Non-pigmented ciliary epithelial cell (primary cell): Measurements from ENCODE around the gene C2CD2.
"Not testable (repeated sequence)": the region's sequence is repeated elsewhere in the genome, so short reads cannot be mapped to it uniquely, and the experiment has no call there.

Experiments used
- DNase-seq: peaks from one replicate; pipeline ENCODE4 v3.0.0-alpha.2; 2010; ENCODE audit warnings: low read depth

Gene C2CD2

GRCh38 chr21:41953831-41954653, at the start of gene C2CD2:
TSS of gene C2CD2 (minus strand) at chr21:41954018. CDS start at chr21:41953648, 370 bp downstream.
- no peak for DNase-seq

GRCh38 chr21:42003051-42003461, 49.2 kb upstream of the C2CD2 start:
- DNase-seq: no peak

- peak; percentile 89 for DNase-seq
These were observed 48.7 kb upstream of the C2CD2 start for GRCh38 chr21:42002421-42002958.

DNA sequence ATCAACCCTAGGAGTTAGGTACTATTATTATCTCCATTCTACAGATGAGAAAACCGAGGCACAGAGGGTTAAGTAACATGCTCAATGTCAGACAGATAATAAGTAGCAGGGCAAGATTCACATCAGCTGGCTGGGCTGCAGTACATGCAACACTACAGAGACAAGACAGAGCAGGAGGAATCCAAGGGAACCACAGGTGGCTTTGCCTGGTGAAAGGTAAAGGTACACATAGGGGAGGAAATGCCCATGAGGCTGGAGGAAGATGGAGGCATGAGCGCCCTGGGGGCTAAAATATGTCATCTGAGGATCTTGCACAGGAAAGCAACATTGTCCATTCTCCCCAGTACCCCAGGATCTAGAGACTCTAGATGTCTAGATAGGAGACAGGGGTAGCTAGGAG, 48.0 kb upstream of the C2CD2 start:
- no peak for DNase-seq

- no peak for DNase-seq
These were observed 47.1 kb upstream of the C2CD2 start for GRCh38 chr21:42000908-42001307.

DNA sequence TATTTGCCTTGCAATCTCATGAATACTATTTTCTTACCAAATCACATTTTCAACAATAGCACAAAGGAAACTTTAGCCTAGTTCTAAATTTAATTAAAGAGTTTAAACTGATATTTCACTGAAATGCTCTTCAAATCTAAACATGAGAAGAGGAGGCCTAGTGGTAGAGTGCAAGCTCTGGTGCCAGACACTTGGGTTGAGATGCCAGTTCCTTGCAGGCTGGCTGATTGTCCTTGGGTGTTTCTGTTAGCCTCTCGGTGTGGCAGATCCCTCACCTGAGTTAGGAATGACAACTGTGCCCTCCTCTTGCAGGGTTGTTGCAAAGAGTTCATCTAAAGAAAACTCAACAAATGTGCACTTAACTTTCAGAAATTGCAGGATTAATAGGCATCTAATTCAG, 43.8 kb upstream of the C2CD2 start:
- no peak for DNase-seq

DNA sequence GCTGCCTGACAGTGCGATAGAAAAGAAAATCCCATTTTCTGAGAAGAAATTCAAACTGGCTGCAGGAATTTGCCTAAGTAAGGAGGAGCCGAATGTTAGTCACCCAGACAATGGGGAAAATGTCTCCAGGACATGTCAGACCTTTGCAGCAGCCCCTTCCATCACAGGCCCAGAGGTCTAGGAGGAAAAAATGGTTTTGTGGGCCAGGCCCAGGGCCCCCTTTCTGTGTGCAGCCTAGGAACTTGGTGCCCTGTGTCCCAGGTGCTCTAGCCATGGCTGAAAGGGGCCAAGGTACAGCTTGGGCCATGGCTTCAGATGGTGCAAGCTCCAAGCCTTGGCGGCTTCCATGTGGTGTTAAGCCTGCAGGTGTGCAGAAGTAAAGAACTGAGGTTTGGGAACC, 41.8 kb upstream of the C2CD2 start:
- no peak for DNase-seq

DNA sequence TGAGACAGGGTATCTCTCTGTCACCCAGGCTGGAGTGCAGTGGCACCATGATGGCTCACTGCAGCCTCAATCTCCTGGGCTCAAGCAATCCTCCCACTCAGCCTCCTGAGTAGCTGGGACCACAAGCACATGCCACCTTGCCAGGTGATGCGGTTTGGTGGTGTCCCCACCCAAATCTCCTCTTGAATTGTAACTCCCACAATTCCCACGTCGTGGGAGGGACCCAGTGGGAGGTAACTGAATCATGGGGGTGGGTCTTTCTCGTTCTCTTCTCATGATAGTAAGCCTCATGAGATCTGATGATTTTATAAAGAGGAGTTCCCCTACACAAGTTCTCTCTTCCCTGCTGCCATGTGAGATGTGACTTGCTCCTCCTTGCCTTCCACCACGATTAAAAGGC, 40.8 kb upstream of the C2CD2 start:
- not testable (repeated sequence) for DNase-seq

DNA sequence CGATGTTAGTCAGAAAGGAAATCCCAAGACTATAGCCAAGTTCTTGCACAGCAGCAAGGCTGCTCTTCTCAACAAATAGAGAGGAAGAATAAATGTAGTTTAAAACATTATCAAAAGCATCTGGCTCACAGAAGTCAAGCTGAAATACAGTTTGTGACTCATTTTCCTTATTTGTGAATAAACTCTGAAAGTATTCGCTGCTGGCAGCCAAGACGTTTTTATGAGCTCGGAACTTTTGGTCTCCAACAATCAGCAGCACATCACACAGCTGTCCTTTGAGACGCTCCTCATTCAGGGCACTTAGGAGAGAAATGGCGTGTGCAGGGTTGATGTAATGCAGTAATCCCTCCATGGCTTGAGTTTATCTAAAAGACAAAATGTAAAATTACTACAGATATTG, 39.9 kb upstream of the C2CD2 start:
- peak; percentile 32 for DNase-seq

DNA sequence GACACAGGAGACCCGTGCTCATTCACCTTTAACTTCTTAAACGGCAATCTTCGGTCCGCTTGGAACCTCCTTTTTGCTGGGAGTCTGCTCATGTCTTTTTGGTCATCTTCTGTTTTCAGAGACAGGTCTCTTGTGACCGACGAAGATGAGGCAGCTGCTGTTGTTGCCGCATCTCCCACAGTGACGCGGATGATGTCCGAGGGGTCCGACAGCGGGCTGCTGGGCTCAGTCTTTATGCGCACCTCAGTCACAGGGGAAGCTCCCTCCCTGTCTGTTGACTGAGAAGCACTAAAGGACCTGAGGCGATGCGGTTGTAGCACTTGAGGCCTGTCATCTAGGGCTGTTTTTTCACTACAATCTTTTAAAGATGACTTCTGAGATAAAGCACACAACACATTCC, 38.8 kb upstream of the C2CD2 start:
- no peak for DNase-seq

- DNase-seq: no peak
These were observed 37.8 kb upstream of the C2CD2 start for GRCh38 chr21:41991659-41992058.

DNA sequence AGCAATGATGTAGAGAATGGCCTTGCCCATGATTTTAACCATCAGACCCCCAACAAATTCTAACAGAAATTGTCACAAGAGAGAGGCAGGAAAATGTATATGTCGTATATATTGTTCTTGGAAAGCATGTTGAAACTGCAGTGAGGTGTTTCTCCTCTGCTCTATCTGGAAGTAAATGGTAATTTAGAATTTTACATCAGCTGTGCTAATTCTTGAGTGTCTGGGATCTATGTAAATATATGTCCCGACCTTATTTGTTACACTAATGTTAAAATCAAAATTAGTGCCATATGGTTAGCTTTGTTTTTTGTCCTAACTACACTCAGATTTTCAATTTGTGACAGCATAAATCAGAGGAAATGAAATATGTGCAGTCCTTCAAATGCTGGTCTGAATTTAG, 35.9 kb upstream of the C2CD2 start:
- DNase-seq: no peak

- no peak for DNase-seq
These were observed 33.5 kb upstream of the C2CD2 start for GRCh38 chr21:41987310-41987709.

- no peak for DNase-seq
These were observed 32.0 kb upstream of the C2CD2 start for GRCh38 chr21:41985662-41986416.

DNA sequence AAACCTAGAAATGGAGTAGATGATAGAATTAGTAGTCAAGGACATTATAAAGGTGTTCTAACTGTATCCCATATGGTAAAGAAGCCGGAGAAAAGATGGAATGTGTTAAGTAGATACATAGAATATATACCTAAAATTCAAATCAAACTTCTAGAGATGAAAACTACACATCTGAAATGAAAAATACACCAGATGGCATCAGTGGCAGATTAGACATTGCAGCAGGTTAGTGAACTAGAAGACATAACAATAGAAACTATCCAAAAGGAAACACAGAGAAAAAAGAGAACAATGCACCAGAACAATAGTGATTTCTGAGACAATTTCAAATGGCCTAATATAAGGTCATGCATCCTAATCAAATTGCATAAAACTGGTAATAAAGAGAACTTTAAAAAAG, 29.4 kb upstream of the C2CD2 start:
- DNase-seq: no peak

GRCh38 chr21:41980561-41980960, 26.7 kb upstream of the C2CD2 start:
- no peak for DNase-seq

- no peak for DNase-seq
These were observed 26.0 kb upstream of the C2CD2 start for GRCh38 chr21:41979751-41980369.

DNA sequence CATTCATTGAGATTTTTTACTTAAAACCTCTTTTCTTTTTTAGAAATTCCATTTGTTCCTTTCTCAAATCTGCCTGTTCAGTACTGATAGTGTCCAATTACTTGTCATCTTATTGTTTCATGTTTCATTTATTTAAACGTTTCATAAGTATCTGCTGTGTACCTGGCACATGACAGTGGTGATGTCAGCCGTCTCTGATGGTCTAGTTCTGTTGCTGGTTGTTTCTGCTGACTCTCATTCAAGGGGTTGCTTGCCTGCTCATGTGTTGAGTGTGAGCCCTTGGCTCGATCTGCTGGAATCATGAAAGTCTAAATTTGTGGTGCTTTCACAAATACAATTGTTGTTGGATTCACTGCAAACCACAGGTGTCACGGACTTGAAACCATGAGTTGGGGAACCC, 25.5 kb upstream of the C2CD2 start:
- DNase-seq: no peak

GRCh38 chr21:41977034-41977950, 23.5 kb upstream of the C2CD2 start:
- DNase-seq: no peak

DNA sequence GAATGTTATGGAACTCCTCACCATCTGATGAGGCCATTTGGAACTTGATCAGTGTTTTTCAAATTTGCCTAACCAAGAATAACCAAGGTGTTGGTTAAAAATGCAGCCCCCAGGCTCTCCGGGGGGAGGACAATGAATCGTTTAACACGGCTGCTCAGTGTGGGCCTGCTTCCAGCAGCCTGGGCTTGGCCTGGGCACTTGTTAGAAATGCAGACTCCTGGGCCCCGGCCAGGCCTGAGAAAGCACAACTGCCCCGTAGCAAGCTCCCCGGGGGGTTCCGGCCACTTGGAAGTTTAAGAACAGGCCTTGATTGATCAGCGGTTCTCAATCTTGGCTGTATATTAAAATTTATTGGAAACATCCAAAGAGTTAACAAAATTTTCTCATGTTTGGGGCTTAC, 22.8 kb upstream of the C2CD2 start:
- DNase-seq: no peak

DNA sequence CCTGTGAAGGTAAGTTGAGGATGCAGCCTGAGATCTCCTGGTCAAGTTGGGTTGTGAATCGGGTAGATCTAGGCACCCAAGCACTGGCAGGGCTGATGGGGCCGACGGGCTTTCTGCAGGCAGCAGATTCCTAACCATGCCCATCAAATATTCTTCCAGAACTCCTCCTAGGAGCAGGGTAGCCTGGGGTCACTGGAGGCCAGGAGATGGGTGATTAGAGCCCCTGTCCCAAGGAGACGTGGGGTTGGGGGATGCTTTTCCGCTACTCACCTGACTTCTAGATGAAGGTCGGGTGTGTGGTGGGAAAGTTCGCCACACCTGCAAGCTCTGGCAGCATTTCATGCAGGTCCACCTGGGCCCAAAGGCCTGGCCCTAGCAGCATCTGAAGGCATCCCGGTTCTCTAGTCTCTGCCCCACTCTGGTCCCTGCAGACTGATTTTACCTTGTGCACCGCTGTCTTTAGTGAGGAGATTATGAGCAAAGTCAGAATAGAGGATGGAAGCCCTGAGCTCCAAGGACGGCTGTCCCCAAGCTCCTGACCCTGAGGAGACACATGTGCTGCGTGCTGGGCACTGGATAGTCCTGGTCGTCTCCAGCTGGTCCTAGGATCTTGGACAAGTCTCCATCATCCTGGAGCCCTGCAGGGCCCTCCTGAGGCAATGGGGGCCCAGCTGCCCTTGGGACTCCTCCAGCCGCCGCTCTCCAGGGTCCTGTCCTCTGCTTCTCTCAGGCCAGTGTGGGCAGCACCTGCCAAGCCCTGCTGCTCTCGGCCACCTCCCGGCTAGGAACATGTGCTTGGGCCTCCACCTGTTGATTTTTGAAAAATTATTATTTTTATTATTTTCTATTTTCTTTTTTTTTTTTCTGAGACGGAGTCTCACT, 21.8 kb upstream of the C2CD2 start:
- no peak for DNase-seq
